ENCODE measurements around the gene CACNA2D3.

- TF ChIP-seq CTCF (IDR thresholded peaks at IDR 0.05), result no peak
- TF ChIP-seq POLR2A (IDR thresholded peaks at IDR 0.05), result no peak
Measured at GRCh38 chr3:54895613-54896012, 773.3 kb downstream of the CACNA2D3 start.
